ENCODE data around the gene SERF2.

Gene SERF2

DNA sequence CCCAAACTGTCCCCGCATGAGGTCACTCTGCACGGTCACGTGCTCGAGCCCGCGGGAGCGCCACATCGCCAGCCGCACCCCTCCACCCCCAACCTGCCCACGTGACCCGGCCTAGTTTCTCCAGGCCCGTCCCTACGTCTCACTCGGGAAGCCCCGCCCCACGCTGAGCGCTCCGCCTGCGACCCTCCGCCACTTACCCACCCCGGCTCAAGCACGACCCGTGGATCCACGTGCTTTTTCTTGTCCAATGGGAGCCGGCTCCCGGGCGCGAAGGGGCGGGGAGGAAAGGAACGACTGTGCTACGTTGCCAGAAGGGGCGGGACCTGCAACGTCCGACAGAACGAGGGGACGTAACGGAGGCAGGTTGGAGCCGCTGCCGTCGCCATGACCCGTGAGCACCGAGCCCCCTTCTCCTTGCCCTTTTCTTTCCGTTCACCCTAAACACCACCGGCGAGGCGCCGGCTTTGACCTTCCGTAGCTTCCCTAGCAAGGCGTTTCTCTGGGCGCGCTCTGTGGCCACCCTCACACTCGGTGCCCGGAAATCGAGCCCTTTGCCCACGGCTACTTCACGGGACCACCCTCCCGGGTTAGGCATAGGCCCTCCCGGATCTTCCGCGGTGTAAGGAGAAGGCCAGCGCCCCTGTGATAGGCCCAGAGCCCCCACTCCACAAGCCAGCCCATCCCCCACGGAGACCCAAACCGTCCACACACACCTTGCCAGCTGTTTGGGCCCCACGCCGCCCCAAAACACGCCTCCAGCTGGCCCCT is at the start of gene SERF2:
TSS of gene SERF2 (plus strand) at position 328 of the 768 bp plus-strand sequence. CDS start at position 385, 57 bp downstream.
- DNase-seq (ENCODE audit: low read depth): peak; percentile 98
- peak within 1 kb of the TSS; percentile 99 for H3K4me3 ChIP-seq (ENCODE audit: low read length)
- TF ChIP-seq, protein P1, sequence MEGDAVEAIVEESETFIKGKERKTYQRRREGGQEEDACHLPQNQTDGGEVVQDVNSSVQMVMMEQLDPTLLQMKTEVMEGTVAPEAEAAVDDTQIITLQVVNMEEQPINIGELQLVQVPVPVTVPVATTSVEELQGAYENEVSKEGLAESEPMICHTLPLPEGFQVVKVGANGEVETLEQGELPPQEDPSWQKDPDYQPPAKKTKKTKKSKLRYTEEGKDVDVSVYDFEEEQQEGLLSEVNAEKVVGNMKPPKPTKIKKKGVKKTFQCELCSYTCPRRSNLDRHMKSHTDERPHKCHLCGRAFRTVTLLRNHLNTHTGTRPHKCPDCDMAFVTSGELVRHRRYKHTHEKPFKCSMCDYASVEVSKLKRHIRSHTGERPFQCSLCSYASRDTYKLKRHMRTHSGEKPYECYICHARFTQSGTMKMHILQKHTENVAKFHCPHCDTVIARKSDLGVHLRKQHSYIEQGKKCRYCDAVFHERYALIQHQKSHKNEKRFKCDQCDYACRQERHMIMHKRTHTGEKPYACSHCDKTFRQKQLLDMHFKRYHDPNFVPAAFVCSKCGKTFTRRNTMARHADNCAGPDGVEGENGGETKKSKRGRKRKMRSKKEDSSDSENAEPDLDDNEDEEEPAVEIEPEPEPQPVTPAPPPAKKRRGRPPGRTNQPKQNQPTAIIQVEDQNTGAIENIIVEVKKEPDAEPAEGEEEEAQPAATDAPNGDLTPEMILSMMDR (conservative IDR thresholded peaks at IDR 0.05; ENCODE audit: low read depth, low read length): no peak

DNA sequence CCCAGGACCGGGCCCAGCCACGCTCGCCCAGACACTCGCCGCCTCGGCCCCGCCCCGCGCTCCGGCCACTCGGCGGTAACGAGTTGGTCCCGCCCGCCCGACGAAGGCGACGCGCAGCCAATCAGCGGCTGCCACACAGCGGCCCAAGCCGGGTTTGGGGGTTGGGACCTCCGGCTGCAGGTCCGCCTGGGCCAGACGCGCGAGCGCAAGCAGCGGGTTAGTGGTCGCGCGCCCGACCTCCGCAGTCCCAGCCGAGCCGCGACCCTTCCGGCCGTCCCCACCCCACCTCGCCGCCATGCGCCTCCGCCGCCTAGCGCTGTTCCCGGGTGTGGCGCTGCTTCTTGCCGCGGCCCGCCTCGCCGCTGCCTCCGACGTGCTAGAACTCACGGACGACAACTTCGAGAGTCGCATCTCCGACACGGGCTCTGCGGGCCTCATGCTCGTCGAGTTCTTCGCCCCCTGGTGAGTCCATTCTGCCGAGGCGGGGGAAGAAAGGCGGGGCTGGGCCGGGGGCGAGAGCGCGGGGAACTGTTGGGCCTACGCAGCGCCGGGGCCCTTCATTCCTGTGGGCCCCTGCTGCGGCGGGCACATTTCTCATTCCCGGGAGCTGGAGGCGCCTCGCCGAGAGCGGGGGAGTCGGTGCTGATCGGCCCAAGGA is 45.7 kb upstream of the SERF2 start, which contains the start of gene PDIA3:
TSS of gene PDIA3 (plus strand) at position 194 of the 658 bp plus-strand sequence. CDS start at position 296, 102 bp downstream.
- peak within 1 kb of the TSS; percentile 74 for H3K4me3 ChIP-seq (ENCODE audit: low read length)
- DNase-seq (ENCODE audit: low read depth): peak; percentile 70

DNA sequence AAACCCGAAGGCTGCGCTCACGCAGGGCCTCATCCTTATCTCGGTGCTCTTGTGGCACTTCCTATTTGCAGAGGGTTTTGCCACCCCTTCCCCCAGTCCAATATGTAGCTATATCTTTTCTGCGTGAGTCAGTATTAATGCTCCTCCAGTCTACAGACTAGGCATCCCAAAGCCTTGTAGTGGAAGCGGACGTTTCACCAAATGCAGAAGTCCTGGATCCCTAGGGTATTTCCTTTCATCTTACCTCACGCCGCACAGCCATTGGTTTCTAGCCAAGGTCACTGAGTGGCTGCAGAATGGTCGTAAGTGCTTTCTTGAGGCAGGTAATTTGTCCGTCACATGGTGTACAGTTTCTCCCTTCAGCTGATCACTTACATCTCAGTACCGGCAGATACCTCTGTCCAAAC is 45.2 kb upstream of the SERF2 start:
- H3K4me3 ChIP-seq (ENCODE audit: low read length): peak overlapping the region; percentile 74
- peak; percentile 6 for DNase-seq (ENCODE audit: low read depth)

DNA sequence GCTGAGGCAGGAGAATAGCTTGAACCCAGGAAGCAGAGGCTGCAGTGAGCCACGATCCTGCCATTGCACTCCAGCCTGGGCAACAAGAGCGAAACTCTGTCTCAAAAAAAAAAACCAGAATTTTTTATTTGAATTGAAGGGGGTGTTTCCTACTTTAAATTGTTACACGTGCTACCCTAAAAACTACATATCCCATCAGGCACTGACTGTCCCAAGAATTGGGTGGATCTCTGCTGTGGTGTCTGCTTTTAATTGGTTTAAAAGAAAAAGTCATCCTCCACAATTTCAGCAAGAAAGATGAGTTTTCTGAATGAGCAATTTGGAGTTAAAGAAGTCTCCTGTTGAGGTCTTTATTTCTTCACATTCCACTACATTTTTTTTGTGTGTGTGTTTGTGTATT is 43.7 kb upstream of the SERF2 start:
- H3K4me3 ChIP-seq (ENCODE audit: low read length): no peak overlapping the region
- no peak for DNase-seq (ENCODE audit: low read depth)
- TF ChIP-seq, protein P1 (conservative IDR thresholded peaks at IDR 0.05; ENCODE audit: low read depth, low read length): no peak

DNA sequence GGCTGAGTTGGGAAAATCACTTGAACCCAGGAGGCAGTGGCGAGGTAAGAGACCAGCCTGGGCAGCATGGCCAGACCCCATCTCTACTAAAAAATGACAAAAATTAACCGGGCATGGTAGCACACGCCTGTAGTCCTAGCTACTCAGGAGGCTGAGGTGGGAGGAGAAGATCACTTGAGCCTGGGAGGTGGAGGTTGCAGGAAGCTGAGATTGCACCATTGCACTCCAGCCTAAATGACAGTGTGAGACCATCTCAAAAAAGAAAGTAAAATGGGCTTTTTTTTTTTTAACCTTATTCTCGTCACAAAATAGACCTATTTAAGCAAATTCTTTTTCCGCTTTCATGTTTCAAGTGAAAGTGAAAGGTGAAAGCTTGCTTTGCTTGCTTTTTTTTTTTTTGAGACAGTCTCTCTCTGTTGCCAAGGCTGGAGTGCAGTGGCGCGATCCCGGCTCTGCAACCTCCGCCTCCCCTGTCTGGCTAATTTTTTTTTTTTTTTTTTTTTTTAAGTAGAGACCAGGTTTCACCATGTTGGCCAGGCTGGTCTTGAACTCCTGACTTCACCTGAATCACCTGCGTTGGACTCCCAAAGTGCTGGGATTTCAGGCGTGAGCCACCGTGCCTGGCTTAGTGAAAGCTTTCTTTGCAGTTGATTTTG is 42.3 kb upstream of the SERF2 start:
- H3K4me3 ChIP-seq (ENCODE audit: low read length): no peak overlapping the region
- TF ChIP-seq, protein P1 (conservative IDR thresholded peaks at IDR 0.05; ENCODE audit: low read depth, low read length): no peak
- DNase-seq (ENCODE audit: low read depth): no peak

DNA sequence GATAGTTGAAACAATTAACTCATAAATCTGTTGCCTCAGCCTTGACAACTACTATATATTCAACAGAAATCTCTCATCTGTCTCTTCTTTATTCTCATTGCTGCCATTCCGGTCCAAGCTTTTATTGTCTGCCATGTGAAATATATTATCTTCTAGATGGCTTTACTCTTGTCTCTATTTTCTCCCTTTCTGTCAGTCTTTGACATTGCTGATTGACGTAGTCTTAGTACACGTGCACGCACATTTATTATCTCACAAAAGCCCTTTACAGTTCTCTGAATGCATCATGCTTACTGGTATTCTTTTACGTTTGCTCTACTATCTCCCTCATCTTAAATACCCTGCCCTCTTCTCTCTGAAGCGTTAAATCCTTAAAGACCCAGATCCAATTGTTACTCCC is 40.2 kb upstream of the SERF2 start:
- no peak overlapping the region for H3K4me3 ChIP-seq (ENCODE audit: low read length)
- TF ChIP-seq, protein P1 (conservative IDR thresholded peaks at IDR 0.05; ENCODE audit: low read depth, low read length): no peak
- no peak for DNase-seq (ENCODE audit: low read depth)

DNA sequence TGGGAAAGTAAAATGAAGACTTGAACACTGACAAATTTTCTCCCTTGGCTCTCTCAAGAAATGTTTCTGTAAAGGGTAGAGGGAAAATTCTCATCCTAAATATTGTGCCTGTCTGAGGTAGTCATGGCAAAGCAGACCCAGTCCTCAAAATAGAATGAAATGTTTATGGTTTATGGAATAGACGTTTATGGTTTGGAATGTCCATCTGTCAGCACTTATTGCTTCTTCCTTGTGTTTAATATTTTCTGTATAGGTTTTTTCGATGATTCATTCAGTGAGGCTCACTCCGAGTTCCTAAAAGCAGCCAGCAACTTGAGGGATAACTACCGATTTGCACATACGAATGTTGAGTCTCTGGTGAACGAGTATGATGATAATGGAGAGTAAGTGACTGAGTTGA is 29.3 kb upstream of the SERF2 start:
- TF ChIP-seq, protein P1 (conservative IDR thresholded peaks at IDR 0.05; ENCODE audit: low read depth, low read length): no peak
- no peak for DNase-seq (ENCODE audit: low read depth)

More for the DNA sequence above, 29.3 kb upstream of the SERF2 start:
- no peak overlapping the region for H3K4me3 ChIP-seq (ENCODE audit: low read length)
